Amniotic epithelial cell (primary cell): Measurements from ENCODE around the gene GXYLT2.

Experiments used
- DNase-seq: peaks from one replicate; pipeline ENCODE4 v3.0.0-alpha.2; 2010; ENCODE audit warnings: low read depth

The GXYLT2 gene

GRCh38 chr3:73018790-73019441 lies 131.1 kb downstream of the GXYLT2 start:
- no peak for DNase-seq

GRCh38 chr3:73021301-73021835 lies 133.5 kb downstream of the GXYLT2 start:
- DNase-seq, result peak; percentile 45

- DNase-seq, result no peak
Measured at GRCh38 chr3:73024836-73025235, 137.0 kb downstream of the GXYLT2 start.

DNA sequence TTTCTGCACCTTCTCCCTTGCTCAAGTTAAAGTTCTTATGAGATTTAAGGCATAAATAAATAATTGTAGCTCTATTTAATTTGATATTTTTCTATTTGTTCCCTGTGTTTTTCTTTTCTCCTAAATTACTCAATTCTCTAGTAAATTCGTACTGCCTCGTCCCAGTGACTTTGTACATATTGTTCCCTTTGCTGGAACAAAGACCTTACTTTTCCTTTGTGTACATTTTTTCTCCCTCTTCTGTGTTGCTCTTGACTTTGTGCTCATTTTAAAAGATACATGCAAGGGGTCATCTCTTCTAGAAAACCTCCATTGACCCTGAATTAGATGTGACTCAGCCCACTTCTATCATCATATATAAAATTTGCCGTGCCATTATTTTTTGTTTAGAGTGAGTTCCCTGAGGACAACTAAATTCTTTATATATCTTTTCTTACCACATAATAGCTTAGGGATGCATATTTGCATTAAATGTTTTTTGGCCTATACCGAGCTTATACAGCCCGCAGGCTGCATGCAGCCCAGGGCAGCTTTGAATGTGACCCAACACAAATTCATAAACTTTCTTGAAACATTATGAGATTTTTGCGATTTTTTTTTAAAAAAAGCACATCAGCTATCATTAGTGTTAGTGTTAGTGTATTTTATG lies 138.4 kb downstream of the GXYLT2 start:
- DNase-seq, result no peak
